WI38 (cell line): ENCODE data around the gene RANBP9.

ENCODE experiments used
- H3K4me3 ChIP-seq: 2 replicates; pipeline ENCODE4 v1.5.1; 2011; ENCODE audit warnings: low read depth, mild to moderate bottlenecking, control low read depth, low read length
- TF ChIP-seq, protein P1 (sequence below): IDR thresholded peaks from 2 replicates; pipeline ENCODE4 v1.5.1; 2012; ENCODE audit warnings: low read depth, mild to moderate bottlenecking, control low read depth, low read length

The RANBP9 gene

DNA sequence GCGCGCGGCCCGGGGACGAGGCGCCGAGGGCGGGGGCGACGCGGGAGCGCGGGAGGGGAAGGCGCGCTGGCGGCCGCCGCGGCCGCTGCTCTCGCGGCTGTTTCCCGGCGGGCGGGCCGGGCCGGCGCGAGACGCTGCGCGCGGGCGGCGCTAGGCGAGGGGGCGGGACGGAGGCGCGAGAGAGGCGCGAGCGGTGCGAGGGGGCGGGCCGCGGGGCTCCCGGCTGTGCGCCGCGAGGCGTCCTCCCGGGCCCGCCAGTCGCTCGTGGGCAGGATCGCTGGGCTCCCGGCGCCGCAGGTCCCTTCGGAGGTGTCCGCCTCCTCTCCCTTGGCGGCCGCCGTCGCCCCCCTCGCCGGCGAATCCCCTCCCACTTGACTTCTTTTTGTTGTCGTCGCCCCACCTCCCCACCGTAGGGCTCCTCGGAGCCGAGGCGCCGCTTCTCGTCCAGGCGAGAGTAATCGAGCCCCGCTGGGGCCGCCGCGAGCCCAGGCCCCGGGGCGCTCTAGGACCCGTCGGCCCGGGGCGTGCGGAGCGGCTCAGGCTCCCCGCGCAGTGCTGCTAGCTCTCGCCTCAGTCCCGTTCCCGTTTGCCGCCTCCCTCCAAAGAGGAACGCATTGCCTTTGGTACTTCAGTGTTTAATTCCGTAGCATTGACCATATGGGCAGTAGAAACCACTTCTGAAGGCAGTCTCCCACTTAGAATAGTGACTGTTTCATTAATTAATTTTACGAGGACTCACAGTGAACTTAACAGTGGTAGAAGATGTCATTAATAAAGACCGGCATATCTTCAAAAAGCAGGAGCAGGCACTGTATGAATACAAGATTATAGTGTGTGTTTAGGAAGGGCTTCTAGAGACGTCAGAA is at the start of gene RANBP9:
Gene RANBP9 (minus strand): TSS at position 103 of the 866 bp plus-strand sequence. CDS start 330 bp downstream, outside the sequence.
- TF ChIP-seq, protein P1, sequence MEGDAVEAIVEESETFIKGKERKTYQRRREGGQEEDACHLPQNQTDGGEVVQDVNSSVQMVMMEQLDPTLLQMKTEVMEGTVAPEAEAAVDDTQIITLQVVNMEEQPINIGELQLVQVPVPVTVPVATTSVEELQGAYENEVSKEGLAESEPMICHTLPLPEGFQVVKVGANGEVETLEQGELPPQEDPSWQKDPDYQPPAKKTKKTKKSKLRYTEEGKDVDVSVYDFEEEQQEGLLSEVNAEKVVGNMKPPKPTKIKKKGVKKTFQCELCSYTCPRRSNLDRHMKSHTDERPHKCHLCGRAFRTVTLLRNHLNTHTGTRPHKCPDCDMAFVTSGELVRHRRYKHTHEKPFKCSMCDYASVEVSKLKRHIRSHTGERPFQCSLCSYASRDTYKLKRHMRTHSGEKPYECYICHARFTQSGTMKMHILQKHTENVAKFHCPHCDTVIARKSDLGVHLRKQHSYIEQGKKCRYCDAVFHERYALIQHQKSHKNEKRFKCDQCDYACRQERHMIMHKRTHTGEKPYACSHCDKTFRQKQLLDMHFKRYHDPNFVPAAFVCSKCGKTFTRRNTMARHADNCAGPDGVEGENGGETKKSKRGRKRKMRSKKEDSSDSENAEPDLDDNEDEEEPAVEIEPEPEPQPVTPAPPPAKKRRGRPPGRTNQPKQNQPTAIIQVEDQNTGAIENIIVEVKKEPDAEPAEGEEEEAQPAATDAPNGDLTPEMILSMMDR = no peak

DNA sequence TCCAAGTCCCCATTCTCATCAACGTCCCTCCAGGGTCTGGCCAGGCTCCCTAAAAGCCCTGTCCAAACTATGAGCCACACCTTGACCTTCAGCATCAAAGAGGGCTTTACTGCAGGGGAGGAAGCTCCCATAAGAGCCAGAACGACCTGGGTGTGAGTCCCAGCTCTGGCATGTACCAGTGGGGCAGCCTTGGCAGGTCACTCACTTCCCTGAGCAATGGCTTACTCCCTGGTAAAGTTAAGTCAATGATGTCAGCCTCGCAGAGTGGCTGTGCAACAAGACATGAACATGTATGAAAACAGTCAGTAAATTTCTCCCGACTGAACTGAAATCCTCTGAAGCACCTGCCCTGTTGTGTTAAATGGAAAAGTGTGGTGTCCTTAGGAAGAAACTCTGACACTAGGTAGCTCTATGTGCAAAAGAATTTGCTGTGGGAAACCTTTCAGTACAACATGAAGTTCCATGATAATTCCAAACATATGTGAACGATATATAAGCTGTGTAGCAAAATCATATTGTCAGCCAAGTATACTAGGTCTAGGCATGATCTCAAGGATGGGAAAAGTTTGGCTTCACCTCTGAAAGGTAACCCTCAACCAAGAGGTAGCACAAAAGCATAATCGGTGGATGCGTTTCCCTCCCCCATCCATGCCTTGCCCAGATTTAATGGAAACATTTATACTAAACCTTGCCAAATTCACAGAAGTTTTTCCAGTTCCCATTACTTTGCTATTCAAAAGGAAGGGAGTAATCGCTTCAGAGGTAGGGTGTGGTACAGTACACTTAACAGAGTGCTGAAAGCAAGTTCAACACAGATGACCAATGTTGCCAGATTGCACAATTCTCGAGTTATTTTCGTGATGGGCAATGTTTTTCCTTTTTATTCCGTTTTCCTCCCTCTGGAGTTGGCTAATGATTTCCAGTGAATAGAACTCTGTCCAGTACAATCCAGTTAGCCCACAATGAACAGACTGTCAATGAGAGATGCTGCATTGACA is 49.0 kb upstream of the RANBP9 start:
- H3K4me3 ChIP-seq = no peak overlapping the region
- TF ChIP-seq, protein P1 = no peak

More for the DNA sequence above, at the start of gene RANBP9:
- H3K4me3 ChIP-seq = peak within 1 kb of the TSS; percentile 92

DNA sequence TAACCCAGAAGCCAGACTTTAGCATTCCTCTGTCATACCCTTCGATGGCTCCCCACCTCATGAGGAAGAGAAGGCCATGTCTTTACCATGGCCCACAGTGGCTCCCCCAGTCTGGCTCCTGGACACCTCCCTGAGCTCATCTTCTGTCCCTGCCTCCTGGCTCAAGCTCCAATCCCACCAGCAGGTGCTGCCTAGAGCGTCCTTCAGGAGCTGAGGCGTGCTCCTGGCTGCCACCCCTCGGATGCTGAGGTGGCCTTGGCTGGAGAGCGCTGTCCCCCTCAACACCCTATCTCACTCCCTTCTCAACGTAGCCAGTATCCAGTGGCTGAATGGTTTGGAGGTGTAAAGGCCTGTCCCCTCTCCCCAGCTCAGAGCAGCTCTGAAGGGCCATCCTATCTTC is 47.4 kb upstream of the RANBP9 start:
- TF ChIP-seq, protein P1 = no peak
- H3K4me3 ChIP-seq = no peak overlapping the region

DNA sequence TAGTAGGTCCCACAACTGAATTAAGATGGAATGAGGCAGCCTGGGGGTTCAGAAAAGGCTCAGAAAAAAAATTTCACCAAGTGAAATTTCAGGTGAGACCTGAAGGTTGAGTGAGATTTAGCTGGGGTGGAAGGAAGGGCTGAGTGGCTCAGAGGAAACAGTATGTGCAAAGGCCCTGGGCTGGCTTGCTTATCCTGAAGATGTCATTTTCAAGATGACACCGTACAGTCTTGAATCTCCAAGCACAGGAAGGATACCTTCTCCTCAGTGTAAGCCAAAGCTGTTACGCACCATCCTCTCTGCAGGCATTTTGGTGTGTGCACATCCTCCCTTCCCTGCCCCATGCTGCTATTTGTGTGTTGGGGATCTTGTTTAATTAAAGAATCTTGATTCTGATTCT is 43.0 kb upstream of the RANBP9 start:
- TF ChIP-seq, protein P1 = no peak

DNA sequence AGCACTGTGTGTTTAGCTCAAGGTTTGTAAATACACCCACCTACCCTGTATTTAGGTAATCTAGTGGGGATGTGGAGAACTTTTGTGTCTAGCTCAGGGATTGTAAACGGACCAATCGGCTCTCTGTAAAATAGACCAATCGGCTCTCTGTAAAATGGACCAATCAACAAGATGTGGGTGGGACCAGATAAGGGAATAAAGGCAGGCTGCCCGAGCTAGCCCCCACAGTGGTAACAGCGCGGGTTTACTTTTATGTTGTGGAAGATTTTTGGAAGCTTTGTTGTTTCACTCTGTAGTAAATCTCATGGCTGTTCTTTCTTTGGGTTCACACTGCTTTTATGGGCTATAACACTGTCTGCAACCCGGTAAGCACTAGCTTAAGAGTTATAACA is 32.1 kb upstream of the RANBP9 start:
- TF ChIP-seq, protein P1 = no peak
- no peak overlapping the region for H3K4me3 ChIP-seq

More for the DNA sequence above, 43.0 kb upstream of the RANBP9 start:
- H3K4me3 ChIP-seq = no peak overlapping the region

DNA sequence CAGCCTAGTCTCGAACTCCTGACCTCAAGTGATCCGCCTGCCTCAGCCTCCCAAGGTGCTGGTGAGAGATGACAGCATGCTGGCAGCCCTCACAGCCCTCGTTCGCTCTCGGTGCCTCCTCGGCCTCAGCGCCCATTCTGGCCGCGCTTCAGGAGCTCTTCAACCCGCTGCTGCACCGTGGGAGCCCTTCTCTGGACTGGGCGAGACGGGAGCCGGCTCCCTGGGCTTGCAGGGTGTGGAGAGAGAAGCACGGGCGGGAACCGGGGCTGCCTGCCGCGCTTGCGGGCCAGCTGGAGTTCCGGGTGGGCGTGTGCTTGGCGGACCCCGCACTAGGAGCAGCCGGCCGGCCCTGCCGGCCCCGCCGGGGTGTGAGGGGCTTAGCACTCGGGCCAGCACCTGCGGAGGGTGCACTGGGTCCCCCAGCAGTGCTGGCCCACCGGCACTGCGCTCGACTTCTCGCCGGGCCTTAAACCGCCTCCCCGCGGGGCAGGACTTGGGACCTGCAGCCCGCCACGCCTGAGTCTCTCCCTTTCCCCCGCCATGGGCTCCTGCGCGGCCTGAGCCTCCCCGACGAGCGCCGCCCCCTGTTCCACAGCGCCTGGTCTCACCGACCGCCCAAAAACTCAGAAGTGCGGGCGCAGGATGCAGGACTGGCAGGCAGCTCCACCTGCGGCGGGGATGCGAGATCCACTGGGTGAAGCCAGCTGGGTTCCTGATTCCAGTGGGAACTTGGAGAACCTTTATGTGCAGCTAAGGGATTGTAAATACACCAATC is 31.5 kb upstream of the RANBP9 start:
- H3K4me3 ChIP-seq = no peak overlapping the region
- TF ChIP-seq, protein P1 = no peak
